ENCODE data around the gene ZBTB25.

DNA sequence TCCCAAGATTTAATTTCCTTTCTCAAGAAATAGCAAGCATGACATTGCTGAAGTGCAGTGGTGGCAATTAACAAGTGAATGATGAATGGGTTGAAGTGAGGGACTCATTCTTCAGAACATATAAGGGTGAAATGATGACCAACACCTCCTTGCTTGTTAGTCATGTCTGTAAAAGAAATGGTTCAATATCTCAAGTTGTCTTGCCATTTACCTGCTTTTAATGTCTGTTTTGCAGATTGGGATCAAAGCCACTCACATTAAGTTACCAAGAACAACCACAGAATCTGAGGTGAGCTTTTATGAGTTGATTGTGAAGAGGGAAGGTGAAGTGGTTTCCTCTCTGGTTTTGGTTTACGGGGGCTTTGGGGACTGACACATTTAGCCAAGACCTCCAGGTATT lies 91.4 kb downstream of the ZBTB25 start:
- no peak for TF ChIP-seq POLR2A (IDR thresholded peaks at IDR 0.05; ENCODE audit: low read depth)
- TF ChIP-seq CTCF (IDR thresholded peaks at IDR 0.05) = no peak
- no peak for TF ChIP-seq POLR2AphosphoS5 (IDR thresholded peaks at IDR 0.05)
- no peak for TF ChIP-seq EP300 (IDR thresholded peaks at IDR 0.05)
